ENCODE measurements around the gene CCR5AS.
"Not testable (repeated sequence)": the region's sequence is repeated elsewhere in the genome, so short reads cannot be mapped to it uniquely, and the experiment has no call there.

The CCR5AS gene

DNA sequence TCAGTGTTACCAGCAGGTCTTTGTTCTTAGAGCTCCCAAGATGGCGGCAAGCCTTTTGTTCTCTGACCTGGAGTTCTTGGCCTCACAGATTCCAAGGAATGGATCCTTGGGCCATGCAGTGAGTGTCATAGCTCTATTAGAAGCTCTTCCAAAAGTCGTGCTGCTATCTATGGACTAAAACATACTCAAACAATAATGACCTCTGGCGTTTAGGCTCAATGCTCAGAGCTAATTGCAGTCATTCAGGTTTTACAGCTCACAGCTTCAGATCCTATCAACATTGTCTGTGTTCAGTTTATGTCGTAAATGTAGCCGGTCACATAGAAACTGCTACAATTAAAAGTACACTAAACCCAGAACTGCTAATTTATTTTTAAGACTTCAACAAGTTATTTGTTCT lies 22.4 kb upstream of the CCR5AS start:
- DNase-seq: no peak

DNA sequence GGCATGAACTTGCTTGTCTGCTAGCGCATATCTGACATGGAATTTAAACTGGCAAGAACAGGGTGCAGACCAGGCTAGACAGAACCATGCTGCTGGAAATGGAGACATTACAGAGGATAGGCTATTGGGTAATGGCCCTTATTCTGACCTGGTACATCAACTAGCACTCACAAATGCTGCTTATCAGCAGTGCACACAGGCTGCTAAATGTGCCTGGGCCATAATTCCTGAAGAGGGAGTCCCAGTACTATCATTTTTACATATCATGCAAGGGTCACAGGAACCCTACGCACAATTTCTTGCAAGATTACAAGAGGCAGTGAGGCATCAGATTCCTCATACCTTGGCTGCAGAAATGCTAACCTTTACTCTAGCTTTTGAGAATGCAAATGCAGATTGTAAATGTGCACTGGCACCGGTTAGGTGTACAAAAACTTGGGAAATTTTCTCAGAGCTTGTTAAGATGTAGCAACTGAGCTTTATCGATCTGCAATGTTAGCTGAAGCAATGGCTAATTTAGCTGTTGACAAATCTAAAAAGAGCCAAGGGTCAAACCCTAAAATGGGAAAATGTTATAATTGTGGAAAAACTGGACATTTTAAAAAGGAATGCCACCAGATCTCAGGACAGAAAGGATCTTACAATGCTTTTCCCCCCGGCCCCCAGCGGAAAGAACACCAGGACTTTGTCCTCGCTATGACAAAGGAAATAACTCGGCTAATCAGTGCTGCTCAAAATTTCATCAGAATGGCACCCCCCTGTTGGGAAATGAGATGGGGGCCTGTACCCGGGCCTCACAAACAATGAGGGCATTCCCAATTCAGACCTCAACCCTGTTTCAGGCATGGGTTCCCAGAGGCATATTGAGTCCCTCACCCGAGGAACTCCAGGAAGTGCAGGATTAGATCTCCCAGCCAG lies 21.3 kb upstream of the CCR5AS start:
- DNase-seq: no peak

DNA sequence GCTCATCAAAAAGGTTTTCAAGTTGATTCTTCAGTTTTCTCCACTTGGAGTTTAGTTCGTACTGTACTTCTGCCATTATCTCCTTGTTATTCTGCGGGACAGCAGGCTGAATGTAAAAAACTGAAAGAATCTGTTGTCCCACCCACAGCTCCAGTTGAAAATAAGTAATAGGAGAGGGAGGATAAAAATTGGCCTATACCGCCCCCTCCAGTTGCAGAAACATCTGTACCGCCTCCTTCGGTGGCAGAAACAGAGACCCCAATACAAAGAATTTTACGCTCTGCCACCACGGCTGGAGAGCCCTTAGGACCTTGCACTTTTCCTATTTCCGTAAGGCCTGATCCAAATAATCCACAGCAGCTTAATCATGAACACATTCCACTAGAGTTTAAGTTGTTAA lies 20.5 kb upstream of the CCR5AS start:
- not testable (repeated sequence) for DNase-seq

DNA sequence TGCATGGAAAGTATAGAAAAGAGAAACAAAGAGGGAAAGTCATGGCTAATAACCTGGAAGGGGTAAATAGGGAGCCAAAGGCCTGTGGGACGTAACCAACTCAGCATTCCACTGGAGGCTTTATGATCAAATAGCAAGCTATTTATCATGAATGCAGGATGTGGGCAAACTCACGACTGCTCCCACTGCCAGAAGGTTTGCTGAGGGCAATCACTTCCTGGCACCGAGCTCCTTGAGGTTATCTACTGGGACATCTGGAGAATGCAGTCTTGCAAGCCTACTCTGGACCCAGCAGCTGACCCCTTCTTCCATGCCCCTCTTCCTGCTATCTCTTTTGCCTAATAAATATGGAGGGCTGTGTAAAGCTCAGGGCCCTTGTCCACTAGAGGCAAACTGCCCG lies 19.6 kb upstream of the CCR5AS start:
- not testable (repeated sequence) for DNase-seq

GRCh38 chr3:46423588-46423987 lies 16.7 kb upstream of the CCR5AS start:
- no peak for DNase-seq

GRCh38 chr3:46422617-46423016 lies 15.8 kb upstream of the CCR5AS start:
- no peak for DNase-seq

DNA sequence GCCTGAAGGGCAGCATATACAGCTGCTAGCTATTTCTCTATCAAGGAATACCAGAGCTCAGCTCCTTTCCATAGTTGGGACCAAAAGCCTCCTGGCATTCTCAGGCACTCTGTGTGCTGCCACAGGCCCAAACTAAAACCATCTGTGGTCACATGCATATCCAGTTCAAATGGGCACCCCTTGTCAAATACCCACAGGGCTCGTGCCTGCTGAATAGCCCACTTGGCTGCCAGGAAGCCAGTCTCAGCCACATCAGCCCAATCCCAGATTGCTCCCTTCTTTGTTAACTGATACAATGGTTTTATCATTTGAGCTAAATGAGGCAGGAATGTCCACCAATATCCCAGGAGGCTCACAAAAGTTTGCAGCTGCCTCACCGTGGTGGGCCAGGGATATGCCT lies 14.1 kb upstream of the CCR5AS start:
- DNase-seq: no peak

- DNase-seq: no peak
Observed at GRCh38 chr3:46419816-46420215, 12.9 kb upstream of the CCR5AS start.

DNA sequence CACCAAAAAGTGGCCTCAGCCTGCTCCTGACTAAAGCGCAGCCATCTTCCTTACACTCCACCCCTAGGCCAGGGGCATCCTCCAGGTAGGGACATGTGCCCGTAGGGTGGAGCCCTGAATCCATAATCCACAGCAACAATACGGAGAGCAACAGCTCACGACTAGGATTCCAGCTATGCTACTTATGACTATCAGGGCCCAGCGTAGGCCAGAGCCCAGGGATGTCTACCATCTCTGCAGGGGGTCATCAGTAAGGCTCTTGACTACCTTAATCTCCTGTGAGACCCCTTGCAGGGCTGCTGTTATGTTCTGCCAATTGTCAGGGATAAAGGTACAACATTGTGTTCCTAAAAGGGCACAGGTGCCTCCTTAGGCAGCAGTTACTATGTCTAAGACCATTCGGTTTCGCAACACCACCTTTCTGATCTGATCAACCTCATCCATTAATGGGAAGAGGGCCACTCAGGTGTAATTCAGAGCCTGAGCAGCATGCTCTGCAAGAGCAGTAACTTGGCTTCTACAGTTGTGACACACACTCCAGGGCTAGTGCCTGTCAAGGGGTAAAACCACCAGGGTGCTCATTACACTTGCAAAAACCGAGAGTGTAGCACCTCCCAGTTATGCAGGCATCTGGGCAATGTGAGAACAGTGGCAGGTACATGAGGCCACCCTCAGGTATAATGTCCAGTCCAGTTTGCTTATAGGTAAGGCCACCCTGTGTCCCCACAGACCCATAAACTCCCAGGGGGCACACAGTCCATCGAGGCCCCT lies 11.2 kb upstream of the CCR5AS start:
- no peak for DNase-seq

DNA sequence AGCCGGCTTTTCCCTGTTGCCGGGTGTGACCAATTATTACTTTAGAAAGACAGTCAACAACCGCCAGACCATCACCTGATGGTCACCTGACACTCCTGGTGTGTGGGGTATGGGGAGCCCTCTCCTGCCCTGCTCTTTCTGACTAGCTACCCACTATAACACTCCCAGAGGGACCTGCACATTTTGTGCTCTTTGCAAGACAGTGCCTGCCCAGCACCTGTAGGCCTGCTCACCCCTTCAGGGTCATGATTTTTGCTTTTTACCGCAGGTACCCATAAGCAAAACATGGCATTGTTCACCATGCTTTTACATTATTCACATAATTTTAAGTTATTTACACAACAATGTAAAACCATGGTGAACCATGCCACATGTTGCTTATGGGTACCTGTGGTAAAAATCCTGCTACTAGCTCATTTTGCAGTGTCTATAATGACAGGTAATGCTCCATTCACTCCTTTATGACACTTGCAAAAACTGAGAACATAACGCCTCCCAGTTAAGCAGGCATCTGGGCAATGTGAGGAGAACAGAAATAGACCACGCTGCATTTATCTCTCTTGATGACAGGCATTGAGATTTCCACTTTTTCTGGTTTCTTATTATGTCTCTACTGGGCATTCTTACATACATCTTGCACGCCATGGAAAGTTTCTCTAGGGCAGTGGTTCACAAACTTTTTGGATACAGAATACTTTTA lies 10.1 kb upstream of the CCR5AS start:
- DNase-seq: no peak

DNA sequence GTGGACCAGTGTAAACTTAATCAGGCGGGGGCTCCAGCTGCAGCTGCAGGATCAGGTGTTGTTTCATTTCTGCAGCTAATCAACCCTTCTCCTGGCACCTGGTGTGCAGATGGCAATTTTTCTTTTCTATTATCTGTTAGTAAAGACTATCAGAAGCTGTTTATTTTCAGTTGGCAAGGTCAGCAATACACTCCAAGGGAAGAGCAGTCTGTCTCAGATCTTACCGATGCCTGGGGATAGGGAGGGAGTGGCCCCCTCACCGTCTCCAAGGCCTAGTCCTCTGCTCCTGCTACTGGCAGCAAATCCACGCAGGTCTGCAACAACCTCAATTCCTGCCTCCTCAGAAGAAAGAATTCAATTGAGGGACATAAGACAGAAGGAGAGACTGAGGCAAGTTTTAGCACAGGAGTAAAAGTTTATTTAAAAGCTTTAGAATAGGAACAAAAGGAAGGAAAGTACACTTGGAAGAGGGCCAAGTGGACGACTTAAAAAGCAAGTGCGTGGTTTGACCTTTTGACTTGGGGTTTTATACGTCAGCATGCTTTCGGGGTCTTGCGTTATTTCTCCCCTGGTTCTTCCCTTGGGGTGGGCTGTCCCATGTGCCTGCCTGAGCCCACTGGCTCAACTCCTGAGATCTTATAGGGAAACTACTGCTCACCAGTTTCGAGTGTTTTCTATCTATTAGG lies 9.4 kb upstream of the CCR5AS start:
- no peak for DNase-seq

DNA sequence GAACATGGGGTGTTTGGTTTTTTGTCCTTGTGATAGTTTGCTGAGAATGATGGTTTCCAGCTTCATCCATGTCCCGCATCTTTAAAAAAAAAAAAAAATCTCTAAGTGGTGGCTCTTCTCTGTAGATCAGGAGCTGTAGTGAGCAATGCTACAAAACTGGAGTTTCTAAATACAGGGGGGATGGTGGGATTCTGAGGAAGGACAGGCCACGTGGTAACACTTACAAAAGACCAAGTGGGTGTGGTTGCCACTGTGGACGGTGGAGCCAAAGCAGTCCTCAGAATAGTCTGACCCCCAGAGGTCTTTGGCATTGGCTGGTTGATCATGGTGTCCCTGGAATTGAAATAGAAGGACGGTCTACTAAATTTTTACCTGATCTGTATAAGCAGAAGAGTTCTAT lies 7.9 kb upstream of the CCR5AS start:
- no peak for DNase-seq

GRCh38 chr3:46413951-46414350 lies 7.1 kb upstream of the CCR5AS start:
- no peak for DNase-seq

GRCh38 chr3:46412786-46413298 lies 6.0 kb upstream of the CCR5AS start:
- DNase-seq: no peak

DNA sequence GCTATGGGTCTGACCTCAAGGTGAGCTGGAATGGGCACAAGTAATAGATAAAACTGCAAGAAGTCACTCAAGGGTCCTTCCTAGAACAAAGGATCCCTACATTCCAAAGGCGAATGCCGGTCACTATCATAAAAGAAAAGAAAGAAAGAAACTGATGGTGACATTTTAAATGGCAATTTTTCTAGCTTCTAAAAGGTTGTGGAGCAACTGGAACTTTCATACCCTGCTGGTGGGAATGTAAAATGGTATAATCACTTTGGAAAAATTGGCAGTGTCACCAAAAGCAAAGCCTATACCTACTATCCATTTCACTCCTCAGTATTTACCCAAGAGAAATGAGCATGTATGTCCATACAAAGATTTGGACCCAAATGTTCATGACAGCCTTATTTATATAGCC lies 4.4 kb upstream of the CCR5AS start:
- no peak for DNase-seq

DNA sequence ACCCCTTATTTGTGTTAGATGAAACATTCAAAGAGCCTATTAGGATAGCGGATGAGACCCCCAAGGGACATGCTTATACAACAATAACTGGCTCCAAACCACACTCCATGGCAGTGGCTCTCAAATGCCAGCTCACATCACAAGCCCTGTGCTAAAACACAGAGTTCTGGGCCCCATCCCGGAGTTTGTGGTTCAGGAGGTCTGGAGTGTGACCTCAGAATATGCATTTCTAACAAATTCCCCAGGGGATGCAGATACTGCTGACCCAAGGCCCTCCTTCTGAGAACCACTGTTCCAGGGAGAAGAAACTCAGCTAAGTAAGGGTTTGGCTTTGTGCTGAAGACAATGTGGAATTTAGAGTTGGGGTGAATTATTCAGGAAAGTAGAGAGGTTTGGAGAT lies 3.8 kb upstream of the CCR5AS start:
- no peak for DNase-seq

DNA sequence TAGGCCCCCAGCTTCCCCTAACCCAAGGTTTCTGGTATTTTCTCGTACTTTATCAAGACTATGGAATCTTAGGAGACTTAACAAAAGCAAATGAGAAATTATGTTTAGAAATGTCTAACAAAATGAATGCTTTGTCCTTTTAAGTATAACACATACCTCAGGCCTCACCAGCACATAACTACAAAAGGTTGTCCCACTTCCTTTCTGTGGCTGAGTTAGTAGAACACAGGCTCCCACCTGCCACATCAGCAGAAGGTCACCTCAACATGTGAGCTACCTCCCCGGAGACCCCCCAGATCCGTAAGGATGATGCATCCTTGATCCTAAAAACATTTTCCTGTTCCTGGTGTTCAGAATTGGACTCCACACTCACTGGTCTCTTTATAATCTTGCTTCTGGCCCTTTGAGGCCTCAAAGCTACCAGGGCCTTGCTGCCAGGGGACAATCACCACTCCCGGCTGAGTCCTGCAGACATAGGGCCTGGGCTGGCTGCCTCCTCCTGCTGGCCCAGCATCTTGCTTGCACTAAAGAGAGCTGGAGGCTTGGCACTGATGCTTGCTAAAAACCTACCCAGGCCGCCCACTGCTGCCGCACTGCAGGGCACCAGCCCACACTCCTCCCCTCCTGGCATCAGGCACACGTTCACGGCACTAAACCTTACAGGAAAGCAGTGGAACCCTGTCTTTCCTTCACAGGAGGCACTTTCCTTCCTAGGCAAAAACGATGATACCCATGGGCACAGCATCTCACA lies 3.0 kb upstream of the CCR5AS start:
- DNase-seq: peak in 2 of 14 donors; percentile 6 to 30

GRCh38 chr3:46408853-46409252 lies 2.0 kb upstream of the CCR5AS start:
- no peak for DNase-seq

DNA sequence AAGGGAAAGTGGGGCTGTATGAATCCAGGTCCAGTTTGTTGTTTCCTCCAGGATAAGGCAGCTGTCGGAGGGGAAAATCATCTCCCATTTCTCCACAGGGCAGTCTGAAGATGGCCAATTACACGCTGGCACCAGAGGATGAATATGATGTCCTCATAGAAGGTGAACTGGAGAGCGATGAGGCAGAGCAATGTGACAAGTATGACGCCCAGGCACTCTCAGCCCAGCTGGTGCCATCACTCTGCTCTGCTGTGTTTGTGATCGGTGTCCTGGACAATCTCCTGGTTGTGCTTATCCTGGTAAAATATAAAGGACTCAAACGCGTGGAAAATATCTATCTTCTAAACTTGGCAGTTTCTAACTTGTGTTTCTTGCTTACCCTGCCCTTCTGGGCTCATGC lies 1.1 kb upstream of the CCR5AS start:
- DNase-seq: no peak

GRCh38 chr3:46406443-46406787 lies 451 bp downstream of the CCR5AS start:
- peak in 2 of 14 donors; percentile 15 to 22 for DNase-seq

- DNase-seq: peak in 2 of 14 donors; percentile 2 to 23
Observed at GRCh38 chr3:46405301-46406019, 1.4 kb downstream of the CCR5AS start.
